ENCODE results near the gene NR6A1.

The NR6A1 gene

DNA sequence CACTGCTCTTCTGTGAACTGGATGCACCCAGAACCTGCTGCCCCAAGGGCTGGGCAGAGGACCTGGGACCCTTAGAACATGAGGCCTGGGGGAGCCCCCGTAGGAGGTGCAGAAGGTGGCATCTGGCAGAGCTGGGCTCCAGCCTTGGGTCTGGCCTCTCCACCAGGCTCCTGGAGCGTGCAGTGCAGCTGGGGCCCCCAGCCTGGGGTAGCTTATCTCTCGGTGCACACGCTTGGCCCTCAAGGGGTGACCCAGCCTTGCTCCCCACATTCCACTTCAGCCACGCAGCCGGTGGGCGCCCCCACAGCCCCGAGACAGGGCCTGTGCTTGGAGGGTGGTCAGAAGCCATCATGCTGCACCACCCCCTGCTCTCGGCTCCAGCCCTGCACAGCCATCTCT is 258.3 kb downstream of the NR6A1 start:
- DNase-seq: no peak

- DNase-seq: no peak
Observed at GRCh38 chr9:124511891-124512805, 259.0 kb downstream of the NR6A1 start.

- DNase-seq: no peak
Observed at GRCh38 chr9:124511426-124511840, 259.7 kb downstream of the NR6A1 start.

DNA sequence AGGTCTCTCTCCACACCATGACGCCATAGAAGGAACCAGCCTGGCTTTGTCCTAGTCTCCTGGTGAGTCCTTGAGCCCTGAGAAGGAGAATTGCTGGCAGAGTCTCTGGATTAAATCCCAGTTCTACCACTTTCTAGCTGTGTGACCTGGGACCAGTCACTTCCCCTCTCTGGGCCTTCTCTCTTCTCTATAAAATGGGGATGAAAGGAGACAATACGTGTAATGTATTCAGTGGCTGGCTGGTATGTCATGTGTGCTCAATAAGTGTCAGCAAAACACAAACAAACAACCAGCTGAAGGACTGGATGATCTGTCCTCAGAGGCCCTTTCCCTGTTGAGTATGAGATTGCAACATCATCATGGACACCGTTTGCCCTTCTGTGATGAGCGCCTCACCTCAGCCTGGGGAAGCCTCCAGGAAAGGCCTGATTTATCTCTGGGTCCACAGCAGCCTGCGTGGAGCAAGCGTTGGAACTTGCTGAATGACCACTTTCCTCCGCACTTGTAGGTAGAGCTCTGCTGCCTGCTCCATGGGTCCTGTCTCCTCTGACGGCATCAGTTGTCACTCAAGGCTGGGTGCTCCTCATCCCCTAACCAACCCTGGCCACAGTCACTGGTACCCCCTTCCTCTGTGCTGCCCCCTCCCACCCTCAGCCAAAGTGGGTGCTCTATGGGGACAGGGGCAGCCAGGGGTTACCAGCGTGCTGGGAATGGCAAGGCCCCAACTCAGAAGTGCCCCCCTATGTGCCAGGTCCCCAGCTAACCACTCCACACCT is 260.3 kb downstream of the NR6A1 start:
- DNase-seq: no peak

- no peak for DNase-seq
Observed at GRCh38 chr9:124507880-124508423, 263.2 kb downstream of the NR6A1 start.

GRCh38 chr9:124506931-124507879 is 263.9 kb downstream of the NR6A1 start, which contains the start of gene NR5A1:
Gene NR5A1 (minus strand): TSS chr9:124507399. CDS start chr9:124503395, 4,004 bp downstream.
- no peak for DNase-seq

- no peak for DNase-seq
Observed at GRCh38 chr9:124506433-124506832, 264.7 kb downstream of the NR6A1 start.

GRCh38 chr9:124505901-124506346 is 265.2 kb downstream of the NR6A1 start:
- DNase-seq: no peak

DNA sequence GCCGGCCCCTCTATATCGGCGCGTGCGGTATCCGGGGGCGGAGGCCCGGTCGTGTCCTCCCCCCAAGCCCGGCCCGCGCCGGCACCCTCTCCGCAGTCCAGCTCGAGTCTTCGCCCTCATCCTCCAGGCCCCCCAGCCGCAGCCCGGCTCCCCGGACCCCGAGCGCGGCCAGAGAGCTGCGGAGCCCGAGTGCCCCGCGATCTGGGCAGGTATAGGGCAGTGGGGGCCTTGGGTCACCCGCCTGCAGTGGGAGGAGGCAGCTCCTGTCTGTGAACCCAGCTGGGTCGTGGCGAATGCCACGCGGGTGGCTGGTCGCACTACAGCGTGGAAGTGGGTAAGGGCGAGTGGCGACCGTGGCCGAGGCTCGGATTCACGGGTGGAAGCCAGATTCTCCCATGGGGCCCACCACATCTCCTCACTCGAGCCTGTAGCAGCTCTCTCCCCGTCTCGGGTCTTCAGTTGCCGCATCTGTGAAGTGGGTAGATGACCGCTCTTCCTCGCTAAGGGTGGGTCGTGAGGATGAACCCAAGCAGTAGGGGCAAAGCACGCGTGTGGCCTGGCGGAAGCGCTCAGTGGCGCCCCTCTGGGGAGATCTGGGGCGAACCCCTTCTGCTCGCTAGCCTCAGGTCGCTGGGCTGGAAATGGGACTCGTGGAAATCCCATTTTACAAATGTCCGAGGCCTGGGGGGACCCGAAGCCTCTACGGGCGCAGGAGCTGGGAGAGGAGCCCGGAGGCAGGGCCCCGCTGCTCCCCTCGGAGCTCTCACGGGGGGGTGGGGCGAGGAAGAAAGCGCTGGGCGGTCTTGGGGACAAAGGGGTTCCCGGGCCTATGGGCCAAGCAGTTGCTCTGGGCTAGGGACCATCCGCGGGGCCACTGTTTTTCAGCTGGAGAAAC is 265.9 kb downstream of the NR6A1 start:
- no peak for DNase-seq

- no peak for DNase-seq
Observed at GRCh38 chr9:124504530-124505005, 266.5 kb downstream of the NR6A1 start.

GRCh38 chr9:124503713-124504529 is 267.2 kb downstream of the NR6A1 start:
- no peak for DNase-seq

DNA sequence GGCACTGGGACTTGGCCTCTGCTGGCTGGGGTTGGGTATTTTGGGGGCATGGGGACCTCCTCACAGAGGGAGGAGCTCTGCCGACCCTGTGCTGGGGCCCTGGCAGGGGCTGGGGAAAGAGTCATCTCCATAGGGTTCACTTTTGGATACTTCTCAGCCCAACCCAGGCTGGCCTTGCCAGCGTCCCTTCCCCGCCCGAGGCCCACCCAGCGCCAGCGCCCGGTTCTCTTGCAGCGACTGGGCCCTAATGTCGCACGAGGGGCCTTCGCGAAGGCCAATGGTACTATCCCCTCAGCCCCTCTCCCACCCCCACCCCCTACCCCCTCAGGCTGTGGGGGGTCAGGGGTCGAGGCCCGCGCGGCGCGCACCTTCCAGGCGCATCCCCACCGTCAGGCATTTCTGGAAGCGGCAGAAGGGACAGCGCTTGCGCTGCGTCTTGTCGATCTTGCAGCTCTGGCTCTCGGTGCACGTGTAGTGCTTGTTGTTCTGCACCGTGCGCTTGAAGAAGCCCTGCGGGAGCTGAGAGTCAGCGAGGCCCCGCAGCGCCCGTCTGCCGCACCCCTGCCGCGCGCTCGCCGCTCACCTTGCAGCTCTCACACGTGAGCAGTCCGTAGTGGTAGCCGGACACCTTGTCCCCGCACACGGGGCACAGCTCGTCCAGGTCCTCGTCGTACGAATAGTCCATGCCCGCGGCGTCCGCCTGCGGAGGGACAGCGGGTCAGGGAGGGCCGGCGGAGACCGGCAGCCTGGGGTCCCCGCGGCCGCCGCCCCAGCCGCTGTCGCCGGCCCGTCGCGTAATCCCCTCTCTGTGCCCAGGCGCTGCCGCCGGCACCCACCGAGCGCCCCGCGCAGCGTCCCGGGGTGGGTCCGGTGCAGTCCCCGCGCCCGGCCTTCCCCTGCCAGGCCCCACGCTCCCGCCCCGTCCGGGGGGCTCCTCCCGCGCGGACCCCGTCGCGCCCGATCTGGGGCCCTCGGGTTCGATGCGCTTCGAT is 268.1 kb downstream of the NR6A1 start:
- DNase-seq: no peak

- no peak for DNase-seq
Observed at GRCh38 chr9:124501771-124502320, 269.3 kb downstream of the NR6A1 start.

DNA sequence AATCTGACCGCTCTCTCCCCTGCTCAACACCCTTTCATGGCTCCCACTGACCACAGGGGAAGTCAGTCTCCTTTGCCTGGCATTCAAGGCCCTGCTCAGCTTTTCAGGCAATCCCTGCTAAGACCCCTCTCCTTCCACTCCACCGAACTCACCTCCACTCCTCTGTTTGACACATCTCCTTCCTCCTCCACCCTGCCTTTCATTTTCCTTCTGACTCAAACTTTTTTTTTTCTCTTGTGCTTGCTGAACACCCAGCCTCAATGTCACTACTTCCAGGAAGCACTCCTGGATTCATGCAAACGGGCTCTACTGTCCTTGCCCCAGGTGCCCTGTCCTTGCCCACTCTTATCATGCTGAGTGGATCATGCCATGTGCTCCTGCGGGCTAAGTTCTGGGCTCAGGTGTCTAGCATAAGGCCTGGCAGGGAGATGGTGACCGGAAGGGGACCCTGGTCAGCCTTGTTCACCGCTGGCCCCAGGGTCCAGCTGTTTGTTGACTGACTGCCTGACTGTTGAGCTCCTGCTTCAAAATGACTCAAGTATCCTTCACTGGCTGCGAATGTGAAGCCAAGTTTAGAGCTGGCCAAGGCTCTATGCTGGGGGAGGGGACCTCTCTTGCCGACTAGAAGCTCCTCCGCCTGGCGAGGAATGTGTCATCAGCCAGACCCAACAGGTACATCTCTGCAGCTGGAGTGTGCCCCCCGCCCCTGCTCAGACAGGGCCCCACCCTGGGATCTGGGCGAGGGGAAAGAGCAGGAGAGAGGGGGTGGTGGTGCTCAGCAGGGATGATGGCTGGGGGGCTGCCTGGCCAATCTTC is 270.1 kb downstream of the NR6A1 start:
- peak; percentile 27 for DNase-seq

GRCh38 chr9:124500028-124500795 is 270.9 kb downstream of the NR6A1 start:
- no peak for DNase-seq

DNA sequence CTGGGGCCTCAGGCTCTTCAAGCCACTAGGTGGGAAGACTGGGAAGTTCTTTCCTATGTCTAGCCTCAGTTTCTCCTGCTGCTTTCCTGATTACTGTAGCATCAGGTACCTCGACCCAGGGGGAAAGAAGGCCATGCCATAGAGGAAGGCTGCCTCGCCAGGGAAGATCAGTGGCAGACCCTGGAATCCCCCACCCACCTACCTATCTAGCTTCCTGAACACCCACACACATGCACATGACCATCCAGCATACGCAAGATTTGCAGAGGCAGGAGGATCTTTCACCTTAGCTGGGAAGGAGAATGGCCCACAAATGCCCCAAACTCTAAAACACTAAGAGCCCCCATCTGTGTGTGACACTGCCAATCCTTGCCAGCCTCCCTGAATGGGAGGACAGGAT is 271.9 kb downstream of the NR6A1 start:
- no peak for DNase-seq

Measured in activated CD4-positive, alpha-beta T cell treated with anti-CD3 and anti-CD28 coated beads, Interleukin-2, amount 50 U/mL, for 16 hours (primary cell).